Measurements from ENCODE around the gene NEUROD2.

DNA sequence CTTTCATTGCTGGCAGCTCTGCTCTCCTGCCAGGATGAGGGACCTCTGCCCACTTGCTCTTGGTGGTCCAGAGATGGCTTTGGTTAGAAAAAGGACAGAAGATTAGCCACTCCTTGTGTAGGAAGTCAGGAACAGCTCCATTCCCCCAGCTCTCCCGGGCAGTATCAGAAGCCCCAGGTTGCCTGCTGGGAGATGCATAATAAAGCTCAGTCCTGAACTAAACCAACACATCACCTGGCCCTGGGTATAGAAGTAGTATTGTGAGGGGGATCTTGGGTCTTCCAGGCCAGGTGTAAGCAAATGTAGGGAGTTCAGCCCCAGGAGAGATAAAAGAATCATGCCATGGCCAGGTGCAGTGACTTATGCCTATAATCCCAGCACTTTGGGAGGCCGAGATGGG, 52.4 kb downstream of the NEUROD2 start:
- no peak for TF ChIP-seq CTCF (IDR thresholded peaks at IDR 0.05)
- no peak for TF ChIP-seq POLR2A (IDR thresholded peaks at IDR 0.05)

Data from body of pancreas (tissue), 4 donors.